Osteocyte (in vitro differentiated cells): Measurements from ENCODE around the gene SIM1. TPM values are rescaled to one million over a fixed set of nuclear protein-coding genes. Genes with fewer than 3 reads are reported as not detected.

ENCODE experiments used
- DNase-seq: peaks from one replicate; pipeline ENCODE4 v3.0.0; 2021; ENCODE audit warnings: mixed read lengths; ENCODE audit not compliant: unreplicated experiment; ENCODE audit errors: extremely low spot score
- H3K27ac Mint-ChIP-seq: one replicate; pipeline ENCODE4 v1.8.0; 2021; ENCODE audit warnings: mild to moderate bottlenecking, mixed read lengths; ENCODE audit not compliant: unreplicated experiment
- H3K27me3 Mint-ChIP-seq: one replicate; pipeline ENCODE4 v1.8.0; 2021; ENCODE audit warnings: mixed read lengths; ENCODE audit not compliant: unreplicated experiment
- H3K36me3 Mint-ChIP-seq: one replicate; pipeline ENCODE4 v1.8.0; 2021; ENCODE audit warnings: mixed read lengths; ENCODE audit not compliant: unreplicated experiment
- H3K4me1 Mint-ChIP-seq: one replicate; pipeline ENCODE4 v1.8.0; 2021; ENCODE audit warnings: mixed read lengths; ENCODE audit not compliant: unreplicated experiment
- H3K4me3 Mint-ChIP-seq: one replicate; pipeline ENCODE4 v1.8.0; 2021; ENCODE audit warnings: mild to moderate bottlenecking, moderate library complexity, mixed read lengths; ENCODE audit not compliant: unreplicated experiment
- H3K9me3 Mint-ChIP-seq: one replicate; pipeline ENCODE4 v1.8.0; 2021; ENCODE audit warnings: mixed read lengths; ENCODE audit not compliant: unreplicated experiment
- total RNA-seq: library from RNA; stranded (reverse); gene quantifications from 2 replicates; pipeline ENCODE4 v1.2.1, GENCODE V29; 2021
- TF ChIP-seq, protein P1 (sequence below): fragments of 200-600 bp; sonication (generic); IDR thresholded peaks from 2 replicates; pipeline ENCODE4 v1.5.0; 2021; ENCODE audit warnings: antibody characterized with exemption, mild to moderate bottlenecking, moderate library complexity

The SIM1 gene
- total RNA-seq, 1 donor from 2014 or later, result 2.6 TPM

GRCh38 chr6:100504786-100505737, 40.3 kb upstream of the SIM1 start:
- Mint-ChIP-seq H3K27me3 (no peaks in the 10 kb centered on the region), H3K4me1 (no peaks in the 10 kb centered on the region), H3K27ac (no peak overlapping the region), H3K4me3 (no peak overlapping the region), H3K36me3 (peaks cover 15% of the 10 kb centered on the region), H3K9me3 (no peaks in the 10 kb centered on the region)
- DNase-seq, result no peak
- TF ChIP-seq, protein P1, sequence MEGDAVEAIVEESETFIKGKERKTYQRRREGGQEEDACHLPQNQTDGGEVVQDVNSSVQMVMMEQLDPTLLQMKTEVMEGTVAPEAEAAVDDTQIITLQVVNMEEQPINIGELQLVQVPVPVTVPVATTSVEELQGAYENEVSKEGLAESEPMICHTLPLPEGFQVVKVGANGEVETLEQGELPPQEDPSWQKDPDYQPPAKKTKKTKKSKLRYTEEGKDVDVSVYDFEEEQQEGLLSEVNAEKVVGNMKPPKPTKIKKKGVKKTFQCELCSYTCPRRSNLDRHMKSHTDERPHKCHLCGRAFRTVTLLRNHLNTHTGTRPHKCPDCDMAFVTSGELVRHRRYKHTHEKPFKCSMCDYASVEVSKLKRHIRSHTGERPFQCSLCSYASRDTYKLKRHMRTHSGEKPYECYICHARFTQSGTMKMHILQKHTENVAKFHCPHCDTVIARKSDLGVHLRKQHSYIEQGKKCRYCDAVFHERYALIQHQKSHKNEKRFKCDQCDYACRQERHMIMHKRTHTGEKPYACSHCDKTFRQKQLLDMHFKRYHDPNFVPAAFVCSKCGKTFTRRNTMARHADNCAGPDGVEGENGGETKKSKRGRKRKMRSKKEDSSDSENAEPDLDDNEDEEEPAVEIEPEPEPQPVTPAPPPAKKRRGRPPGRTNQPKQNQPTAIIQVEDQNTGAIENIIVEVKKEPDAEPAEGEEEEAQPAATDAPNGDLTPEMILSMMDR, result no peak

DNA sequence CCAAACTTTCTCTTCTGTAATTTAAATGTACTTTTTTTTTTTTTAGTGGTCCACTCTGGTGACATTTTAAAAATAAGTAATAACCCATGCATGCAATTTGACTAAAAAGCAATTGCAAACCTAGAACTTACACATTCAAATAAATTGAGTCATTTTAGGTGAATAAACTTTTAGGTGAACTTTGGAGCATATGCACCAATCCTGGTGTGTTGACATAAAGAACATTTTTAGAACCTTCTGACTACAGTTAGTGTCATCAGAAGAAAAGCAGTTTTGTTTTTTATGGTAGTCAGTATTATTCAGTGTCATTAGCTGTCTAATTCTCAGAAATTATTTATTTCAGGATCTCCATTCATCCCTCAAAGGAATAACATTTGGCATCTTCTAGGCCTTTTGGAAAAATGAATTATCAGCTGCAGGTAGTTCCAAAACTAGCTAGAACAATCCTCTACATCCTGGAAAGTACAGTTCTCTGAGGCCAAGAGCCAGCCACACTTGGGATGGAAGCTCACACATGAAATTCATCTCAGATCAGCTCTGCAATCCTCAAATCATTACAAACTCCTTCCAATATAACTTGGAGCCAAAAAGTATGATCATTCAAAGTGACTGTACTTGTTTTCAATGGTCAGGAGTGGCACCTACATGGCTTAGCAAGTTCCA, 38.5 kb upstream of the SIM1 start:
- peaks cover 3% of the 10 kb centered on the region for H3K36me3 Mint-ChIP-seq
- no peak overlapping the region for H3K27ac Mint-ChIP-seq
- no peak for DNase-seq
- no peaks in the 10 kb centered on the region for H3K27me3 Mint-ChIP-seq
- no peak overlapping the region for H3K4me3 Mint-ChIP-seq
- H3K9me3 Mint-ChIP-seq, result peaks cover 6% of the 10 kb centered on the region
- H3K4me1 Mint-ChIP-seq, result no peaks in the 10 kb centered on the region
- TF ChIP-seq, protein P1, result no peak

- Mint-ChIP-seq H3K4me3 (no peak overlapping the region), H3K27ac (no peak overlapping the region), H3K36me3 (no peaks in the 10 kb centered on the region), H3K27me3 (no peaks in the 10 kb centered on the region), H3K9me3 (peaks cover 18% of the 10 kb centered on the region), H3K4me1 (peaks cover 4% of the 10 kb centered on the region)
- TF ChIP-seq, protein P1, result no peak
- no peak for DNase-seq
These were observed 28.6 kb upstream of the SIM1 start for GRCh38 chr6:100493206-100493888.

- H3K36me3 Mint-ChIP-seq, result no peaks in the 10 kb centered on the region
- H3K9me3 Mint-ChIP-seq, result peaks cover 15% of the 10 kb centered on the region
- no peak for DNase-seq
- H3K4me1 Mint-ChIP-seq, result peaks cover 4% of the 10 kb centered on the region
- TF ChIP-seq, protein P1, result no peak
- no peak overlapping the region for H3K4me3 Mint-ChIP-seq
- no peak overlapping the region for H3K27ac Mint-ChIP-seq
- no peaks in the 10 kb centered on the region for H3K27me3 Mint-ChIP-seq
These were observed 27.4 kb upstream of the SIM1 start for GRCh38 chr6:100491952-100492670.
